Effector CD4-positive, alpha-beta T cell (primary cell): ENCODE results near the gene DVL2.
"Not testable (repeated sequence)": the region's sequence is repeated elsewhere in the genome, so short reads cannot be mapped to it uniquely, and the experiment has no call there.

Experiments
- DNase-seq: peaks from one replicate; pipeline ENCODE4 v3.0.0-alpha.2; 2020

The DVL2 gene

DNA sequence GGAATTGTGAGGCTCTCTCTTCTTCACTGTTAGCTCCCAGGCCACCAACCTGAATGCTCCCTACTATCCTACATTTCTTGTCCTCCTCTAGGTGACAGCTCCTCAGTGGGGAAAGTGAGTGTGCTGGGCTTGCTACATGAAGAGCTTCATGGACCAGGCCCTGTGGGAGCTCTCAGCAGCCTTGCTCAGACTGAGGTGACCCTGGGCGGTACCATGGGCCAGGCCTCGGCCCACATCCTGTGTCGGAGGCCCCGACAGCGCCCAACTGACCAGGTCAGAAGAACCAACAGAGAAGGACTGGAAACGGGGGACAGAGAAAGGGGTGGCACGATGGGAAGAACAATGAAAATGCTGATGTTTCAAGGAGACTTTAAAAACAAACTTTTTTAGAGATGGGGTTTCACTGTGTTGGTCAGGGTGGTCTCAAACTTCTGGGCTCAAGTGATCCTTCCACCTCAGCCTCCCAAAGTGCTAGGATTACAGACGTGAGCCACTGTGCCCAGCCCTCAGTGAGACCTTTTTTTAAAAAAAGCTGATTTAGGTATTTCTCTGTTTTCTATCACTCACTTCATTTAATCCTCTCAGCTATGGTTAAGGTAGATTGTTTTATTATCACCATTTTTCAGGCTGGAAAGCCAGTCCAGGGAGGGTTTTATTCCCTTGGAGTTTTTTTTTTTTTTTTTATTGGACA is 22.6 kb upstream of the DVL2 start:
- DNase-seq: no peak

DNA sequence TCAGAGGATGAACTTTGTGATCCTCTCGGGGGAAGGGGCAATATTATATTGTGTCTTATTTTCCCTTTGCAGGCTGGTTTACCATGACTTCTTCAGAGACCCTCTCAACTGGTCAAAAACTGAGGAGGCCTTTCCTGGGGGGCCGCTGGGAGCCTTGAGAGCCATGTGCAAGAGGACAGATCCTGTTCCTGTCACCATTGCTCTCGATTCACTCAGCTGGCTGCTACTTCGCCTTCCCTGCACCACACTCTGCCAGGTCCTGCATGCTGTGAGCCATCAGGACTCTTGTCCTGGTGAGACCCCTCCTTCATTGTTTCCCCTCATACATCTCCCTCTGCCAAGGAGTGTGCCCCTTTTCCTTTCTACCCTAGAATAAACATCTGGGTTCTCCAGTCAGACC is 20.2 kb upstream of the DVL2 start:
- no peak for DNase-seq

DNA sequence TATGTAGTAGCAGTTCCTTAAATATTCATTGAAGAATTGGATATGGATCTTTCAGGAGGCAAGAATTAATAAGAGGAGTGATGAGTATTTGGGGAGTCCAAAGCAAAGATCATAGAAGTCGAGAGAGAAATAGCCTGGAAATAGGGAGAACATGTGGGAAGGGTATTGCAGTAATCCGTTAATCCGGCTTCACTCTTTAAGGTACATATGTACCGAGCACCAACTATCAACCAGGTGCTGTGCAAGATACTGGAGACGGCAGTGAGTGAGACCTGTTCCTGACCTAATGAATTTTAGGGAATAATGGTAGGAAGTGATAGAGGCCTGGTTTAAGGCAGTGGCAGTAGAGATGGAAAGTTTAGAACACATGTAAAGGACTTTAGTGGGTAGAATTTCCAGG is 18.8 kb upstream of the DVL2 start:
- no peak for DNase-seq

DNA sequence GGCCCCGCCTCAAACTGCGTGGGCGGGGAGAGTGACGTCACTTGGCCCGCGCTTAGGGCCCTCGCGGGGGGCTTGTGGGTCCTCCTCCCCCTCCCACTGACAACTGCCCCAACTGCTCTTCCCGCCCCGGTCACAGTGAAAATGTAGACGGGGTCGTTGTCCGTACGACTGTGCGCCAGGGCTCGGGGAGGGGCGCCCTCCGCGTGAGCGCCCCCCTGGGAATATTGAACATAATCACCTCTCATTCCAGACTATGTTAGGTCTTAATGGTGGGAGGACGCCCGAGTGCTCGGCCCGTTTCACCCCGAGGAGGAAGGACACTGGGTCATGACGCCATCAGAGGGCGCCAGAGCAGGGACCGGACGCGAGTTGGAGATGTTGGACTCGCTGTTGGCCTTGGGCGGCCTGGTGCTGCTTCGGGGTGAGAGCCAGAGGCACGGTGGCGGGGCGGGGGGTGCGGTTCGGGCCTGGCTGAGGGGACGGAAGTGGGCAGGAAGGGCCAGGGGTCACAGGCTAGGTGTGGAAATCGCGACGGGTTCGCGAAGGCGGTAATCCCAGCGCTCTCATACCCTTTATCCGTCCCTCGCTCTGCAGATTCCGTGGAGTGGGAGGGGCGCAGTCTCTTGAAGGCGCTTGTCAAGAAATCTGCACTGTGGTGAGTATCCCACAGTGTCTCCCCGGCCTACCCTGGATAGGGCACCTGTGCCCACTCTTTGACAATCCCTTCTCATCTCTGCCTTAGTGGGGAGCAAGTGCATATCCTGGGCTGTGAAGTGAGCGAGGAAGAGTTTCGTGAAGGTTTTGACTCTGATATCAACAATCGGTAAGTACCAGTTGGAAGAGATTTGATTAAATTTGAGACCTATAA is 18.1 kb upstream of the DVL2 start, which contains the start of gene ELP5:
ELP5 (plus strand) TSS at position 40 of the 868 bp plus-strand sequence; CDS start at position 376, 336 bp downstream.
- DNase-seq: peak; percentile 82

DNA sequence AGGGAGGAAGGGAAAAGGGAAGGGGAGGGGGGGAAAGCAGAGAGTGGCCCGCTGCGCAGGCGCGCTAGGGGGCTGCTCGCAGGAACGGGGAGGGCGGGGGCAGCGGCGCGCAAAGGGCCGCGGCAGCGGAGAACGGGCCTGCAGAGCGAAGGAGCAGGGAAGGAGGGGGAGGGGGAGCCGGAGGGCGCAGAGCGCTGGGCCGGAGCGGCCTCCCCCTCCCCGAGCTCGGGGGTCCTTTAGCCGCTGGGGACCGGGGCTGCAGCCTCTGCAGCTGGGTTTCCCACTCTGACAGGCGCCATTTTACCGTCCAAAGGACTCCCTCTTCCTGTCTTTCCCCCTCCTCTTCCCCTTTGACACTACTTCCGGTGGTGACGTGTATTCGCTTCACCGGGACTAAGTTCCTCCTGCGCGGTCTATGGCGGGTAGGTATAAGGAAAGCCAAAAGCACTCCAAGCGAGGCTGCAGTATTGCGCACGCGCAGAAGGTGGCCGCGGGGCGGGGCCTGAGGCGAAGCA is 17.4 kb upstream of the DVL2 start, which contains the start of gene CTDNEP1:
CTDNEP1 (minus strand) TSS at position 74 of the 515 bp plus-strand sequence. CDS start 438 bp downstream, outside the sequence.
- peak; percentile 100 for DNase-seq

DNA sequence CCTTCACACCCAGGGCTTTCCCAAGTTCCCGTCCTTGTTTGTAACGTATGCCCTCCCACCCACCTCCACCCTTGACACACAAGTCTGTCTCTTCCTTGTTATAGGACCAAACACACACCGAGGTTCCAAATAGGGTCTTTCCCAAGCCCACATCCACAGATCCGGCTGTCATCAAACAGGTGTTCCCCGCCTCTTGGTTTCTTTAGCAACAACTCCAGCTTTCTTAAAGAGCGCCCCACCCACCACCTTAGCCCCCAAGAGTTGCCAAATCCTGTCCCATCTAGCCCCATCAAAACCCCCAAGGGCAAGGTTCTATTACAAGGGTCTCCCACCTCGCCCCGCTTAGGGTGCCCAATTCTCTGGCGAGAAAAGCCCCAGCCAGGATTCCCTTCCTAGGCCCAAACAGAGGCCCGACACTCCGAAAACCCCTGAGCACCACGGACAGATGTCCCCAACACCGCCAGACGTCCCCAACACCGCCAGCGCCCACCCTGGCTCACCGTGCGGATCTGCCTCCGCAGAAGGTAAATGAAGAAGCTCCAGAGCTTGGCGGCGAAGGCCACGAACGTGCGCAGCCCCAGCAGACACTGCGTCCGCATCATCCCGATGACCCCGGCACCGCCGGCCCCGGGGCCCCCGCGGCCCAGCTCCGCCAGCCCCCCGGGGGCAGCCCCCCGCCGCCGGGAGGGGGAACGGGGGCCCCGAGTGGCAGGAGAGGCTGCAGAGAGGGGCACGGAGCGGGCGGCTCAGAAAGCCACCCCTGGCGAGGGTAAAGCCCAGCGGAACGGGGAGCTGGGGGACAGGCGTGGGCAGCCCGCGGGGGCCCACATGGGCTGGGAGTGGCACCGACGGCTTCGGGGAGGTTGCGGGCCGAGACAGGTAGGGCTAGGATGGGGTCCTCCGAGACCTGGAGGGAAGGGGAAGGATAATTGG is 16.6 kb upstream of the DVL2 start:
- DNase-seq: no peak

DNA sequence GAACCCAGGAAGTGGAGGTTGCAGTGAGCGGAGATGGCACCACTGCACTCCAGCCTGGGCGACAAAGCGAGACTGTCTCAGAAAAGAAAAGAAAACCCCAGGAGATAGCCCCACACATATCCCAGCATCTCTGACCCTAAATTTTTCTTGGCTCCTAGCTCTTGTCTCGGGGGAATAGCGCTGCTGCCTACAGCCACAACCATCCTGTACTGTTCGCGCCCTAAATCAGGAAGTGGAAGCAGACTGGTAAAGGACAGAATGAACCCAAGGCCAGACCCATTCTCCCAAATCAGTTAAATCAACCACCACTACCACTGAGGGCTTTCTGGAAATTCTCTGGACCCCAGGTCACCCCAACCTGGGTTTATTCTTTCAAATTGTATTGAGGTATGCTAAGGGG is 15.5 kb upstream of the DVL2 start:
- no peak for DNase-seq

DNA sequence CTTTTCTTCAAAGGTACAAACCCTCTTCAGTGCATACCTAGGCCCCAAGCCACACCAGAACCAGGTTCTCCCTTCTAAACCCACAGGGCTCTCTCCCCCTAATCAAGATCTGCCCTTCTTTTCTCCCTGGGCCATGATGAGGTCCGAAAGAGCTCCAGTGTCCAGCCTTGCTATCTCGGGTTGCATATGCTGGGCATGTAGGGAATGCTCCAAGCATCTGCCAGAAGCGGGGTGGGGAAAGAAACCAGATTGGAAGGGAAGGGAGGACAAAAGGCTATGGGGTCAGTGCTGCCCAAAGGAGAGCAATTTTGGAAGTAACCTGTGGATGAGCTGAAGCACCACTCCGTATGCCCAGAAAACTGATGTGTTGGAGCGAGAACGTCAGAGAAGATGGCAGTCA is 14.9 kb upstream of the DVL2 start:
- DNase-seq: no peak

DNA sequence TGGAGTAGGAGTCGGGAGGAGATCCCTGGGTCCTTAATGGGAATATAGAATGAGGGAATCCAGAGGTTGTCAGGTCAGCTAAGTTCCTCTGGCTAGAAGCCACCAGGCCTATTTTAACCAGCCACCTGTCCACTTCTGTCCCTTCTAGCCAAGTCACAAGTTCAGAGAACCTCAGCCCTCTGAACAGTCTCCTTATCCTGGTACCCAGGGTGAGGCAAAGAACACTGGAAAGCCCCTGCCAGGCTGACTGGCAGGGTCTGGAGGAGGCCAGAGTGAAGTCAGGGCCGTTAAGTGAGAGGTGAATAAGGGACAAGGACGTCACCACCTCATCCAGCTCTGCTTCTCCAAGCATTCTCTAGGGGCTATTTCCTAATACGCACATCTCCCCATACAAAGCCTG is 14.5 kb upstream of the DVL2 start:
- DNase-seq: no peak

DNA sequence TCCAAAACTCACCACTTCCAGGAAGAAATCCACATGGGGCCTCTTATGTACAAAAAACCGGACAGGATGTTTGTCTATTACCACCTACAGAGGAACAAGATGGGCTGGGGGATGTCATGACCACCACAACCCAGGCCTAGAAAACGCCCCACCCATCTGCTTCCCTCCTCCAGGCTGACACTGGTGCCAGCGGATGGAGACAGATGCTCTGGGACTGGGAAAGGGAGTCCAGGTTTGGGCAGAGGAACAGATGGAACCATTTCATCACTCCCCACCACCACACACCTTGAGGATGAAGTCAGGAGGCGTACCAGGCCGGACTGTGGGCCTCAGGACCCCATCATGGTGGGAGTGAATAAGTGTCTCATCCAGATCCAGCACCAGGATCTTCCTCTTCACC is 12.5 kb upstream of the DVL2 start:
- no peak for DNase-seq

DNA sequence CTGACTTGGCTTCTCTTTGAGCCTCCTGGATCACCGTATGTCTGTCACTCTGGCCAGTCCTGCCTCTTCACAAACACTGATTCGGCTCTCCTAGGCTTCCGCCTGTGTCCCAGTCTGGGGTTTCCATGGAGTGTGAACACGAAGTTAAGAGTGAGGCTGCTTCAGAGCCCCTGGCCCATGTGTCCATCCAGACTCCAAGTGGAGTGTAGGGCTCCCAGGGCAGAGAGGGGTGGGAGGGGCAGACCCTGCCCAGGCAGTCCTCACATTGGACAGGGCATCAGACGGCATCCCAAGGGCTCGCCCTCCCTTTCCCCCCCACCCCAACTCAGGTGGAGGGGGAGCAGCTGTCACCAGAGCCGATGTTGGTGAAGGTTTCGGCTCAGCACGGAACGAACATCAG is 9.5 kb upstream of the DVL2 start:
- not testable (repeated sequence) for DNase-seq

DNA sequence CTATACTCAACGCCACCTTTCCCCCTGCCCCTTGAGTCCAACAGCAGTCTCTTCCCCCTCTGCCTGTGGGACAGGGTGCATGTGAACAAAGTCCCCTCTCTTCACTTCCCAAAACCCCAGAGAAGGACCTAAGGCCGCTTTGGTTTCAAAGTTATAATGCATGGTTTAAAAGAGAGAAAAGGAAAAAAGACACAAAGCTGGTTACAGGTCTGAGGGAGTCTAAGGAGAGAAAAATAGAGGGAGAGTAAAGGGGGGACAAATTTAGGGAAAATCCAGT is 9.1 kb upstream of the DVL2 start:
- no peak for DNase-seq

DNA sequence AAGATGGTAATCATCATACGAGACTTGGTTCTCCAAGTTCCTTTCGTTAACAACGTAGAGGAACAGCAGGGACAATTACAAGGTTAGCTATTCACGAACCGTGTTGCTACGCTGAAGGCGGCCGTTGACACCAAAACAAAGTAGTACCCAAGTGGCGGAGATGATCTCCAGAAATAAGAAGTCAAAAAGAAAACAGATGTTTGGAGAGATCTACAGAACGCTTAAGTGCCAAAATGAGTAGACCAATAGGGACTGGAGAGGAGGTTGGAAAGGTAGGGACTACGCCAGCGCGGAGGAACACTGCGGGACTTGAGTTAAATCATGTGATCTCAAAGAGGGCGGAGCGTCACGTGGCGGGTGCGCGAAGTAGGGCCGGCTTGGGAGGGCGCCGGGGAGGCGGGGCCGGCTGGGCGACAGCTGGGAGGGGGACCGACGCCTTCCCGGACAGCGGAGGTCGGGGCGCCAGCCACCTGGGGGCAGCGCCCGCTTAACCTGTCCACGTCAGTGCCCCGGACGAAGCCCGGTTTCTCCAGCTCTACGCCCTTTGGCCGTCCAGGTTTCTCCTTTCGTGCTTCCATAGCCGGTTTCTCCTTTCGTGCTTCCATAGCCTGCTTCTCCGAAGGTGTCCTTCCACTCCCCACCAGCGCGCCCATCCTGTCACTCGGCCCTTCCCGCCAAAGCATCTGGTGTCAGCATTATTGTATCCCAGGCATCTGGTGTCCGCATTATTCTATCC is 8.6 kb upstream of the DVL2 start:
- DNase-seq: peak; percentile 91

DNA sequence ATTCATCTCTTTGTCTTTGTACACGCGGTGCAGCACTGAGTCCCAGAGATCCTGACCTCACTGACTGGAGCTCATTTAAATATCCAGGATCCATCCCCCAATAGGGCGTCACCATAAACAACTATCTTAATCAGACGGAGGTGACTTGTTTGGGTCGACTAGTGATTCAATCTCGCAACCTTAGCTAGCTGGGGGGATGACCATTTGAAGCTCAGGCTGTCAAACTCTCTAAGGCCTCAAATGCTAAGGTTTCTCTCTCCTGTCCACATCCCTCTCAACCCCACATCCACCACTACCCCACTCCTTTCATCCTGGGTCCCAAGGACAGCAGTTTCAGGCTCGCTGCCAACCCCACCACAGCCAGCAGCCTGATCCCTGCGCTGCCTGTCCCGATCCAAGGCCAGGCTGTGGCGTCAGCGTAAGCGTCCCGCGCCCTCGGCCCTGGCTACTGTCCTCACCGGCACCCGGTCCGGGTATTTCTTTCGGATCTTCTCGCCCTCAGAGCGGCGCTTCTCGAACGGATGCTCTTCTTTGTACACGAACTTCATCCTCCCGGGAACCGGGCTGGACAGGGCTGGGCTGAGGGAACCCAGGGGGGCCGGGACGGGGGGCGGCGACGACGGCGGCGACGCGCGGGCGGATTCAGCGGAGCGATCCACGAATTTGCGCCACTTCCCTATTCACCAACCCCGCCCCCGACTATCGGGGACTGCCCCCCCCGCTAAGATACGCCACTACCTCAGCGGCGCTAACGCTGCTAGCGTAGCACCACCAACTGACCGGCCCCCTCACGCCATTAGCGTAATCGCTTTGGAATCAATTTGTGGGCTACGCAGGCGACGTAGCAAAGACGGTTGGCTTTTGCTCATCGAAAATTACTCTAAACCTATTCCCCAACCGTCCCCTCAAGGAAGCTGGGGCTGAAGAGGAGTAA is 7.7 kb upstream of the DVL2 start, which contains the start of gene GABARAP:
GABARAP (minus strand) TSS at position 667 of the 934 bp plus-strand sequence; CDS start at position 548, 119 bp downstream.
- peak; percentile 91 for DNase-seq

DNA sequence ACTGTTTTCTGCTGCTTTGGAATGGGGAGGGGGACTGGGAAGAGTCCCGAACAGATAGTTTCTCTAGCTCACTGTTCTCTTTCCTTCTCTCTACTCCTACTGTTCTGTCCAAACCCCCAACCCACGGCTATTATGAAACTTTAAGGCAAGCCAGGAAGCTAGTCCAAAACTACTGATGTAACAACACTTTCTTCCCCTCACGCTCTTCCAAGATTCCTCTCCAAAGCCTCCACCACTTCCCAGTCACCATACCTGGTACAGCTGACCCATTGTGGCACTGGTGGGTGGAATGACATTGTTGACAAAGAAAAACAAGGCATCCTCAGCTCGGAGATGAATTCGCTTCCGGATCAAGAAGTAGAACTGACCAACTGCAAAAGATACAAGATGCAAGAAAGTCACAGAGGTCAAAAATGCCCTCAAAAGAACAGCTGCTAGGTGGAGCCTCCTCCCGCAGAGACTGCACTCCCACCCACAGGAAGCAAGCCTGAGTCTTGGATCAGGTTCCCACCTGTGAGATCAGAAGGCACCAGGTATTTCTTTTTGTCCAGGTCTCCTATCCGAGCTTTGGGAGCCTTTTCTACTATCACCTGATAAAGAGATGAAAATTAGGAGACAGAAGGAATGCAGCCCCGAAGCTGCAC is 6.9 kb upstream of the DVL2 start:
- no peak for DNase-seq

DNA sequence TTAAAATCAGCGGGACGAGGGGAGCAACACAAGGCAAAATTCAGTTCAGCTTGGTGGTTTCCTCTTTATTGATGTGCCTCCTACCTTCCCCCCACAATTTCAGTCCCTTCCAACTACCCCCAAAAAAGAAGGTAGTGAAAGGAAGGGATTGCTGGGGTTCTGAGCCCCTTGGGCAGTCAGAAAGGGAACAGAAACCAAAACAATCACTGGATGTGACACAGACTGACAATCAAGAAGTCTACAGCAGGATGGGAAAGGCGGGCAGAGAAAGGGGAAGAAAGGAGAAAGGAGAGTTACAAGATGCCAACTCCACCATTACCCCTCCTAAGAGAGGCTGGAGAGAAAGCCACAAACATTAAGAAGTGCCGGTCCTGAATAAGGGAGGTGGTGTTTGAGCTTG is 6.1 kb upstream of the DVL2 start:
- DNase-seq: no peak

DNA sequence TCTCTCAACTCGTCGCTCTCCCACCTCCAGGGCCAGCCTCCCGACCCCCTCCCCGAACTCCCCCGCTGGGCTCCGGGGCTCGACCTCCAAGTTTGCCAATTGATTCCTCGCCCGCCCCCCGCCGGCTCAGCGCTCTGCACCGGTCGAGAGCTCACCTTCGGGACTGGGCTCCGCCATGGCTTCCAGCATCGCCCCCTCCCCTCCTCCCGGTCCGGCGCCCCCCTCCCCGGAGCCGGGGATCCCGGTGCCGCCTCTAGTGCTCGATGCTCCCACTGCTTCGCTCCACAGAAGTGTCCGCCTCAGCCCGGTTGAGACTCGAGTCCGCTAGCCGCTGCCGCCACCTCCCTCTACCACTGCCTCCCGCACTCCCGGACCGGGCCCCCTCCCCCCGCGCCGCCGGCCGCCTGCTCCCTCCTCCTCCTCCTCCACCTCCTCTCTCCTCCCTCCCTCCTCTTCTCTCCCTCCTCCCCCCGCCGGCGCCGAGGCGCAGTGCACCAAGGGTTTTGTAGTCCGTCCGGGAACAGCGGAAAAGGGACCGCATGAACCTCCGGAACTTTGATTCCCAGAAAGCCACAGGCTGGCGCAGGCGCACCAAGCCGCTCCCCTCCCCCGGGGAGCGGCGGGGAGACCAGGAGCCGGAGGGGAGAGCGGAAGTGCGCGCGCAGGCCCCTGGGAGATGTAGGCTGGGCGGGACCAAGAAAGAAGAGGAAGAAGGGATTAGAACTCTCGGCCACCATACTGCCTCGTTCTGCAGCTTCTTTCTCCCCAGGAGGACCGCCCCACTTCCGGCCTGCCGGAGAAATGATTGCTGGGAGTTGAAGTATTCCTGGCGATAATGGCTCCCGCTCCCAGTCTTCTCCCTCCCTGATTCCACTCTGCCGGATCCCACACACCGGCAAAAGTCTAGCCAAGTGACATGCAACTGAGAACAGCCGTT is 5.0 kb upstream of the DVL2 start, which contains the start of gene PHF23:
PHF23 (minus strand) TSS at position 367 of the 937 bp plus-strand sequence; CDS start at position 189, 178 bp downstream.
- DNase-seq: peak; percentile 93

DNA sequence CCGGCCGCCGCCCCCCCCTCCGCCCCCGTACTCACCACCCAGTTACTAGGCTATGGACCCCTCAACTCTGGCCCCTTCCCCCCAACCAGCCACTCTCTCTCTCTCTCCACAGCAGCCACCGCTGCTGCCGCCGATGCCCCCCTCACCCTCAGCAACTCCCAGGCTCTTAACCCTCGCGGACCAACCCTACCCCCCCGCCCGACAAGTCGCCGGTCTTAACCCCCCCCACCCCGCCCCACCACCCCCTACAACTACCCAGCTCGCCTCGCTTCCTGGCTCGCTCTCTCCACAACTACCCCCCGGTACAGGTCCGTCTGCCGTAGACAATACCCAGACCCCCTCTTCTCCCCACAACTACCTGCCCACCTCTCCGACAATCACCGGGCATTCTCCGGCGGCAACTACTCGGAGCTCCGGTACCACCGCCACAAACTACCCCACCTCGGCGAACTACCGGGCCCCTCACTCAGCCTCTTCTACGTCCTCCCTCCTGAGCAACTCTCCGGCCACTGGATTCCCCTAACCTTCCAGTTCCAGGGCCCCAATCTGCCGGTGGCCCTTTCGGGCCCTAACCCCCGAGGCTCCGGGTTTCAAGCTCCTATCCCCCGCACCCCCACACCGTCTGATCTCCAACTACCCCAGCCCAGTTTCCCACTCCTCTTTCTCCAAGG is 4.2 kb upstream of the DVL2 start:
- no peak for DNase-seq
